GM21723 (cell line): ENCODE results near the gene PPP2R2B.

ENCODE experiments used
- ATAC-seq: cut with Tn5 transposase; IDR thresholded peaks from one replicate; pipeline ENCODE4 v1.9.1; 2021; ENCODE audit warnings: mild to moderate bottlenecking, moderate library complexity; ENCODE audit not compliant: unreplicated experiment

Gene PPP2R2B

GRCh38 chr5:146667633-146668272 lies 210.8 kb downstream of the PPP2R2B start:
- no peak for ATAC-seq

- ATAC-seq, result no peak
Measured at GRCh38 chr5:146662229-146662628, 216.3 kb downstream of the PPP2R2B start.

- ATAC-seq, result no peak
Measured at GRCh38 chr5:146660376-146660960, 218.1 kb downstream of the PPP2R2B start.

- ATAC-seq, result no peak
Measured at GRCh38 chr5:146659961-146660360, 218.6 kb downstream of the PPP2R2B start.

GRCh38 chr5:146656703-146657102 lies 221.9 kb downstream of the PPP2R2B start:
- no peak for ATAC-seq

GRCh38 chr5:146653560-146653959 lies 225.0 kb downstream of the PPP2R2B start:
- no peak for ATAC-seq

- ATAC-seq, result no peak
Measured at GRCh38 chr5:146652547-146652946, 226.0 kb downstream of the PPP2R2B start.

- ATAC-seq, result no peak
Measured at GRCh38 chr5:146647656-146648199, 230.8 kb downstream of the PPP2R2B start.

- no peak for ATAC-seq
Measured at GRCh38 chr5:146646441-146646840, 232.1 kb downstream of the PPP2R2B start.

- ATAC-seq, result no peak
Measured at GRCh38 chr5:146645342-146645741, 233.2 kb downstream of the PPP2R2B start.

- ATAC-seq, result no peak
Measured at GRCh38 chr5:146644831-146645230, 233.7 kb downstream of the PPP2R2B start.

- ATAC-seq, result no peak
Measured at GRCh38 chr5:146643776-146644175, 234.8 kb downstream of the PPP2R2B start.

- ATAC-seq, result no peak
Measured at GRCh38 chr5:146642410-146642809, 236.1 kb downstream of the PPP2R2B start.

- ATAC-seq, result no peak
Measured at GRCh38 chr5:146641941-146642340, 236.6 kb downstream of the PPP2R2B start.

GRCh38 chr5:146640285-146640896 lies 238.2 kb downstream of the PPP2R2B start:
- no peak for ATAC-seq

- no peak for ATAC-seq
Measured at GRCh38 chr5:146635443-146635842, 243.1 kb downstream of the PPP2R2B start.

- no peak for ATAC-seq
Measured at GRCh38 chr5:146633323-146633764, 245.2 kb downstream of the PPP2R2B start.

- no peak for ATAC-seq
Measured at GRCh38 chr5:146632620-146633322, 245.8 kb downstream of the PPP2R2B start.

GRCh38 chr5:146630472-146630871 lies 248.1 kb downstream of the PPP2R2B start:
- no peak for ATAC-seq

GRCh38 chr5:146628950-146629349 lies 249.6 kb downstream of the PPP2R2B start:
- ATAC-seq, result no peak

GRCh38 chr5:146626936-146627335 lies 251.6 kb downstream of the PPP2R2B start:
- no peak for ATAC-seq
